WERI-Rb-1 (cell line): ENCODE measurements around the gene POLE.

Experiments used
- DNase-seq: peaks from one replicate; pipeline ENCODE4 v3.0.0-alpha.2; 2020
- H3K27ac ChIP-seq: fragments of 250-450 bp; sonication (Bioruptor Pico); 2 replicates; pipeline ENCODE4 v1.5.1; 2020; ENCODE audit warnings: mild to moderate bottlenecking, moderate library complexity
- H3K27me3 ChIP-seq: fragments of 250-450 bp; sonication (Bioruptor Pico); 2 replicates; pipeline ENCODE4 v1.5.1; 2021; ENCODE audit warnings: mild to moderate bottlenecking, low read depth, moderate library complexity; ENCODE audit not compliant: insufficient read depth, severe bottlenecking
- H3K36me3 ChIP-seq: fragments of 250-450 bp; sonication (Bioruptor Pico); 2 replicates; pipeline ENCODE4 v1.5.1; 2020; ENCODE audit warnings: mild to moderate bottlenecking, moderate library complexity
- H3K4me3 ChIP-seq: 2 replicates; pipeline ENCODE4 v1.5.1; 2011; ENCODE audit warnings: low read depth, mild to moderate bottlenecking, control low read depth, low read length
- H3K9me3 ChIP-seq: fragments of 250-450 bp; sonication (Bioruptor Pico); 2 replicates; pipeline ENCODE4 v1.5.1; 2021; ENCODE audit warnings: mild to moderate bottlenecking, moderate library complexity; ENCODE audit not compliant: severe bottlenecking
- CTCF ChIP-seq: IDR thresholded peaks from 2 replicates; pipeline ENCODE4 v1.5.1; 2011; ENCODE audit warnings: low read depth, mild to moderate bottlenecking, control low read depth, inconsistent platforms, low read length

POLE gene

GRCh38 chr12:132591107-132591935 is 95.8 kb downstream of the POLE start:
- Histone ChIP-seq H3K36me3 (no peaks in the 10 kb centered on the region), H3K27me3 (no peaks in the 10 kb centered on the region), H3K9me3 (no peaks in the 10 kb centered on the region), H3K4me3 (no peak overlapping the region), H3K27ac (no peak overlapping the region)
- DNase-seq: no peak
- no peak for TF ChIP-seq CTCF

DNA sequence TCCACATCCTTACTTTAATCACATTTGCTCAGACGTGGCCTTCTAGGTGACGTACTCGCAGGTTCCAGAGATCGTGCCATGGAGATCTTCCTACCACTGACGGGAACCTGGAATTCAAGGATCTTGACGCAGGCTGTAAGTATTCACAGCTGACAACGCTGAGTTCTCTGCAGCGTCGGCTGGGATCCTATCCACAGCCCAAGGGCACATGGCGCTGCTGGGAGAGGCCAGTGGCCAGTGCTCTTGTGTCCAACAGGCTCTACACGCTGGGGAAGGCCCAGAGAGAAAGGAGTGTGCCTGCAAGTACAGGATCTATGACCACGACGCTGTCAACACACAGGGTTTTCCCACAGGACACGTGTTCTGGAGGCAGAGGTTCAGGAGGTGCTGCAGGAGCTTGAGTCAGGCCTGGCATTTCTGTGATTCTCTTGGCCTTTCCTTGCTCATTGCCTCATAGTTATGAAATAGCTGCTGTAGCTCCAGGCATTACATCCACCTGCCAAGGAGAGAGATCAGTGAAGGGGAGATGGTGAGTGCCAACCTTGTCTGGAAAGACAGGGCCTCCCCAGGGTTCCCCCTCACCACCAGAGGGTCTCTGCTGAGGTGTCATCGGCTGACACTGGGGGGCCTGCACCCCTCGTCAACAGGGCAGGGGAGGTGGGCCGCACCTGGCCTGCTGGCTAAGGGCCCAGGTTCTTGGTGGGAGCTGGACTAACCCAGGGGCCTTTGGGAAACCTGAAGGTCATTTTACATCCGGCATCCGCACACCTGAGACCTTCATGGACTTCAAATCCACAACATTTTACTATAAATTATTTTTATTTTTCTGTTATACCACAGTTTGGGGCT is 98.1 kb downstream of the POLE start:
- H3K27me3 ChIP-seq: no peaks in the 10 kb centered on the region
- H3K36me3 ChIP-seq: peaks cover 9% of the 10 kb centered on the region
- no peak for DNase-seq
- no peaks in the 10 kb centered on the region for H3K9me3 ChIP-seq
- TF ChIP-seq CTCF: no peak
- H3K27ac ChIP-seq: no peak overlapping the region
- H3K4me3 ChIP-seq: no peak overlapping the region

GRCh38 chr12:132588319-132588718 is 98.8 kb downstream of the POLE start:
- no peaks in the 10 kb centered on the region for H3K9me3 ChIP-seq
- H3K27me3 ChIP-seq: no peaks in the 10 kb centered on the region
- TF ChIP-seq CTCF: no peak
- no peak overlapping the region for H3K27ac ChIP-seq
- H3K4me3 ChIP-seq: no peak overlapping the region
- peaks cover 10% of the 10 kb centered on the region for H3K36me3 ChIP-seq
- DNase-seq: no peak

DNA sequence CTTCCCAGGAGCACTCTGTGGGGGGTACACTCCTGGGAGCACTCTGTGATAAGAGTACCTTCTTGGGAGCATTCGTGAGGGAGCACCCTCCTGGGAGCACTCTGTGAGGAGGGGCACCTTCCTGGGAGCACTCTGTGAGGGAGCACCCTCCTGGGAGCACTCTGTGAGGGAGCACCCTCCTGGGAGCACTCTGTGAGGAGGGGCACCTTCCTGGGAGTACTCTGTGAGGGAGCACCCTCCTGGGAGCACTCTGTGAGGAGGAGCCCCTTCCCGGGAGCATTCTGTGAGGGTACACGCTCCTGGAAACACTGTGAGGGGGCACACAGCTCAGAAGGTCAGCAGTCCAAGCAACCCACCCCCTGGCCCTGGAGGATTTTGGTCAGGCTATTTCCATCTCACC is 99.4 kb downstream of the POLE start:
- TF ChIP-seq CTCF: no peak
- DNase-seq: no peak
- H3K4me3 ChIP-seq: no peak overlapping the region
- H3K27ac ChIP-seq: no peak overlapping the region
- H3K36me3 ChIP-seq: peaks cover 11% of the 10 kb centered on the region
- no peaks in the 10 kb centered on the region for H3K9me3 ChIP-seq
- no peaks in the 10 kb centered on the region for H3K27me3 ChIP-seq

- Histone ChIP-seq H3K36me3 (peaks cover 17% of the 10 kb centered on the region), H3K27ac (no peak overlapping the region), H3K27me3 (no peaks in the 10 kb centered on the region), H3K4me3 (no peak overlapping the region), H3K9me3 (no peaks in the 10 kb centered on the region)
- TF ChIP-seq CTCF: no peak
- no peak for DNase-seq
These were observed 100.2 kb downstream of the POLE start for GRCh38 chr12:132586929-132587328.
